HepG2 (cell line): ENCODE data around the gene SRF. TPM values are rescaled to one million over a fixed set of nuclear protein-coding genes. Genes with fewer than 3 reads are reported as not detected.

Experiments
- ATM ChIP-seq: fragments of 450-650 bp; IDR thresholded peaks from 2 replicates; pipeline ENCODE4 v1.7.1; 2017; ENCODE audit warnings: mild to moderate bottlenecking, borderline replicate concordance
- HHEX ChIP-seq: IDR thresholded peaks from 2 replicates; pipeline ENCODE4 v1.6.1; 2016; ENCODE audit warnings: control low read depth
- HNRNPK ChIP-seq: fragments of 200-400 bp; formaldehyde crosslinking; IDR thresholded peaks from 2 replicates; pipeline ENCODE4 v1.6.1; 2018; ENCODE audit warnings: low read length, low read depth, moderate library complexity, mild to moderate bottlenecking; ENCODE audit not compliant: poor library complexity, severe bottlenecking
- SMAD3 ChIP-seq: sonication (generic); formaldehyde crosslinking; IDR thresholded peaks from 2 replicates; pipeline ENCODE4 v1.4.0; 2020; ENCODE audit warnings: missing genetic modification reagents
- SMARCE1 ChIP-seq: fragments of 450-650 bp; IDR thresholded peaks from 2 replicates; pipeline ENCODE4 v1.6.1; 2017; ENCODE audit warnings: borderline replicate concordance
- SP5 ChIP-seq: IDR thresholded peaks from 2 replicates; pipeline ENCODE4 v1.6.1; 2016; ENCODE audit warnings: low read depth, borderline replicate concordance
- ZNF484 ChIP-seq: sonication (generic); formaldehyde crosslinking; IDR thresholded peaks from 2 replicates; pipeline ENCODE4 v1.5.1; 2020; ENCODE audit warnings: mild to moderate bottlenecking, low read depth, missing genetic modification reagents, borderline replicate concordance
- polyA plus RNA-seq, 8 experiments: library from polyadenylated mRNA; depleted of rRNA in 3 of 8; stranded (reverse) in 7 of 8; unstranded in 1 of 8; fragments of >200 nt; fragmentation: Illumina TruSeq in 4 of 8; extraction: Trizol in 4 of 8; gene quantifications; 2 replicates each; pipeline versions ENCODE4 v1.2.1 to v1.2.3, GENCODE V29; 2011 to 2016; ENCODE audit warnings: low read depth in 4 of 8, missing spikeins in 1 of 8, mixed read lengths in 1 of 8; ENCODE audit not compliant: insufficient read depth in 1 of 8
- total RNA-seq, 5 experiments: library from RNA; depleted of rRNA; stranded (reverse); fragments of >200 nt; fragmentation: Illumina TruSeq; extraction: Trizol; gene quantifications; 2 replicates each; pipeline ENCODE4 v1.2.3, GENCODE V29; 2016; ENCODE audit warnings: low read depth in 1 of 5
- TF ChIP-seq, protein P1 (sequence below): sonication (generic); formaldehyde crosslinking; IDR thresholded peaks from 2 replicates; pipeline ENCODE4 v1.5.0; 2020; ENCODE audit warnings: mild to moderate bottlenecking, missing genetic modification reagents, borderline replicate concordance
- TF ChIP-seq, protein P2 (sequence below): sonication (generic); formaldehyde crosslinking; IDR thresholded peaks from 2 replicates; pipeline ENCODE4 v1.5.1; 2020; ENCODE audit warnings: missing genetic modification reagents, mild to moderate bottlenecking, borderline replicate concordance

The SRF gene
- total and polyA plus RNA-seq, 2 of the 13 experiments (the other 11 are each of a cell fraction or from before 2014, with no cell fraction given), result 25.5 to 44.1 TPM

DNA sequence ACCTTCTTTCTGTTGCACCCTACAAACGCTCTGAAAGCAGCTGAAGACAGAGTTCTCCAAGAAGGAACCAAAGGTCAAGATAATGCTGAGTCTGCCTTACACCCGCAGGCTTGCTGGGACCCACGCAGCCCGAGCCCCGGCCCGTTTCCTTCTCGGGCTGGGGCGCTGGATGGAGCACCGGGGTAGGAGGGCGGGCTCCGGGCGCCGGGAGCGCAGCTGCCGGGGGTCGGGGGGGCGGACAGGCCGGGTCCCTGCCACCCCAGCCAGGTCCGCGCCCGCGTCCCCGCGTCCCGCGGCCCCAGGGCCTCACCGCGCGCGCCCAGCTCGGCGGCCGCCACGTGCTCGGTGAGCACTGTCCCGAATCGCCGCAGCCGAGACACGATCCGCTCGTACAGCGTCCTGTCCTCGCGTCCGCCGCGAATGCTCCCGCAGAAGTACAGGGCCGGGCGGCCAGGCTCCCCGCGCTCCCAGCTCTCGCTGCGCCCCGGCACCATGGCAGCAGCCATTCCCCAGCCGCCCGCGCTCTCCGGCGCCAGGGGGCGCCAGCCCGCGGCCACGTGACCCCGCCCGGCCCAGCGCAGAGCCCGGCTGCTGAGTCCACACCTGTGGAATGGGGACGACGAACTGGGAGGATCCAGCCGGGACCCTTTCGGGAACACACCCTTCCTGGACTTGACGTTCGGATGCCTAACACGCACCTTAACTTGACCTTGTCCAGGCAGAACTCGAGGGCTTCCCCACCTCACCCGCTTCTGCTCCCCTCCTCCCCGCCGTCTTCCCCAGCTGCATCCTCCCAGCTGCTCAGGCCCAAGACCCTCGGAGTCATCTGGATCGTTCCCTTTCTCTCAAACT, 58.1 kb downstream of the SRF start, which contains the start of gene DNPH1 (continued):
- TF ChIP-seq SMAD3 (CRISPR knock-in tag) (no peak), ZNF484 (CRISPR knock-in tag) (peak; percentile 59; the same call in 1 of the 2 replicates), SMARCE1 (no peak), ATM (no peak), SP5 (CRISPR knock-in tag) (no peak), HHEX (CRISPR knock-in tag) (no peak), HNRNPK (peak; percentile 55)
- TF ChIP-seq, protein P1, sequence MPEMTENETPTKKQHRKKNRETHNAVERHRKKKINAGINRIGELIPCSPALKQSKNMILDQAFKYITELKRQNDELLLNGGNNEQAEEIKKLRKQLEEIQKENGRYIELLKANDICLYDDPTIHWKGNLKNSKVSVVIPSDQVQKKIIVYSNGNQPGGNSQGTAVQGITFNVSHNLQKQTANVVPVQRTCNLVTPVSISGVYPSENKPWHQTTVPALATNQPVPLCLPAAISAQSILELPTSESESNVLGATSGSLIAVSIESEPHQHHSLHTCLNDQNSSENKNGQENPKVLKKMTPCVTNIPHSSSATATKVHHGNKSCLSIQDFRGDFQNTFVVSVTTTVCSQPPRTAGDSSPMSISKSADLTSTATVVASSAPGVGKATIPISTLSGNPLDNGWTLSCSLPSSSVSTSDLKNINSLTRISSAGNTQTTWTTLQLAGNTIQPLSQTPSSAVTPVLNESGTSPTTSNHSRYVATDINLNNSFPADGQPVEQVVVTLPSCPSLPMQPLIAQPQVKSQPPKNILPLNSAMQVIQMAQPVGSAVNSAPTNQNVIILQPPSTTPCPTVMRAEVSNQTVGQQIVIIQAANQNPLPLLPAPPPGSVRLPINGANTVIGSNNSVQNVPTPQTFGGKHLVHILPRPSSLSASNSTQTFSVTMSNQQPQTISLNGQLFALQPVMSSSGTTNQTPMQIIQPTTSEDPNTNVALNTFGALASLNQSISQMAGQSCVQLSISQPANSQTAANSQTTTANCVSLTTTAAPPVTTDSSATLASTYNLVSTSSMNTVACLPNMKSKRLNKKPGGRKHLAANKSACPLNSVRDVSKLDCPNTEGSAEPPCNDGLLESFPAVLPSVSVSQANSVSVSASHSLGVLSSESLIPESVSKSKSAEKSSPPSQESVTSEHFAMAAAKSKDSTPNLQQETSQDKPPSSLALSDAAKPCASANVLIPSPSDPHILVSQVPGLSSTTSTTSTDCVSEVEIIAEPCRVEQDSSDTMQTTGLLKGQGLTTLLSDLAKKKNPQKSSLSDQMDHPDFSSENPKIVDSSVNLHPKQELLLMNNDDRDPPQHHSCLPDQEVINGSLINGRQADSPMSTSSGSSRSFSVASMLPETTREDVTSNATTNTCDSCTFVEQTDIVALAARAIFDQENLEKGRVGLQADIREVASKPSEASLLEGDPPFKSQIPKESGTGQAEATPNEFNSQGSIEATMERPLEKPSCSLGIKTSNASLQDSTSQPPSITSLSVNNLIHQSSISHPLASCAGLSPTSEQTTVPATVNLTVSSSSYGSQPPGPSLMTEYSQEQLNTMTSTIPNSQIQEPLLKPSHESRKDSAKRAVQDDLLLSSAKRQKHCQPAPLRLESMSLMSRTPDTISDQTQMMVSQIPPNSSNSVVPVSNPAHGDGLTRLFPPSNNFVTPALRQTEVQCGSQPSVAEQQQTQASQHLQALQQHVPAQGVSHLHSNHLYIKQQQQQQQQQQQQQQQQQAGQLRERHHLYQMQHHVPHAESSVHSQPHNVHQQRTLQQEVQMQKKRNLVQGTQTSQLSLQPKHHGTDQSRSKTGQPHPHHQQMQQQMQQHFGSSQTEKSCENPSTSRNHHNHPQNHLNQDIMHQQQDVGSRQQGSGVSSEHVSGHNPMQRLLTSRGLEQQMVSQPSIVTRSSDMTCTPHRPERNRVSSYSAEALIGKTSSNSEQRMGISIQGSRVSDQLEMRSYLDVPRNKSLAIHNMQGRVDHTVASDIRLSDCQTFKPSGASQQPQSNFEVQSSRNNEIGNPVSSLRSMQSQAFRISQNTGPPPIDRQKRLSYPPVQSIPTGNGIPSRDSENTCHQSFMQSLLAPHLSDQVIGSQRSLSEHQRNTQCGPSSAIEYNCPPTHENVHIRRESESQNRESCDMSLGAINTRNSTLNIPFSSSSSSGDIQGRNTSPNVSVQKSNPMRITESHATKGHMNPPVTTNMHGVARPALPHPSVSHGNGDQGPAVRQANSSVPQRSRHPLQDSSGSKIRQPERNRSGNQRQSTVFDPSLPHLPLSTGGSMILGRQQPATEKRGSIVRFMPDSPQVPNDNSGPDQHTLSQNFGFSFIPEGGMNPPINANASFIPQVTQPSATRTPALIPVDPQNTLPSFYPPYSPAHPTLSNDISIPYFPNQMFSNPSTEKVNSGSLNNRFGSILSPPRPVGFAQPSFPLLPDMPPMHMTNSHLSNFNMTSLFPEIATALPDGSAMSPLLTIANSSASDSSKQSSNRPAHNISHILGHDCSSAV, result no peak
- TF ChIP-seq, protein P2, sequence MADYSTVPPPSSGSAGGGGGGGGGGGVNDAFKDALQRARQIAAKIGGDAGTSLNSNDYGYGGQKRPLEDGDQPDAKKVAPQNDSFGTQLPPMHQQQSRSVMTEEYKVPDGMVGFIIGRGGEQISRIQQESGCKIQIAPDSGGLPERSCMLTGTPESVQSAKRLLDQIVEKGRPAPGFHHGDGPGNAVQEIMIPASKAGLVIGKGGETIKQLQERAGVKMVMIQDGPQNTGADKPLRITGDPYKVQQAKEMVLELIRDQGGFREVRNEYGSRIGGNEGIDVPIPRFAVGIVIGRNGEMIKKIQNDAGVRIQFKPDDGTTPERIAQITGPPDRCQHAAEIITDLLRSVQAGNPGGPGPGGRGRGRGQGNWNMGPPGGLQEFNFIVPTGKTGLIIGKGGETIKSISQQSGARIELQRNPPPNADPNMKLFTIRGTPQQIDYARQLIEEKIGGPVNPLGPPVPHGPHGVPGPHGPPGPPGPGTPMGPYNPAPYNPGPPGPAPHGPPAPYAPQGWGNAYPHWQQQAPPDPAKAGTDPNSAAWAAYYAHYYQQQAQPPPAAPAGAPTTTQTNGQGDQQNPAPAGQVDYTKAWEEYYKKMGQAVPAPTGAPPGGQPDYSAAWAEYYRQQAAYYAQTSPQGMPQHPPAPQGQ (CRISPR knock-in tag), result 0 out of 2 replicates have a peak, but pooled peaks have one; percentile 34
